ENCODE data around the gene ZSCAN26. TPM values are rescaled to one million over a fixed set of nuclear protein-coding genes. Genes with fewer than 3 reads are reported as not detected.

The ZSCAN26 gene
- total and polyA plus RNA-seq, 2 donors (not counting 1 experiment from before 2014, with no cell fraction given) = 17.9 to 29.3 TPM

DNA sequence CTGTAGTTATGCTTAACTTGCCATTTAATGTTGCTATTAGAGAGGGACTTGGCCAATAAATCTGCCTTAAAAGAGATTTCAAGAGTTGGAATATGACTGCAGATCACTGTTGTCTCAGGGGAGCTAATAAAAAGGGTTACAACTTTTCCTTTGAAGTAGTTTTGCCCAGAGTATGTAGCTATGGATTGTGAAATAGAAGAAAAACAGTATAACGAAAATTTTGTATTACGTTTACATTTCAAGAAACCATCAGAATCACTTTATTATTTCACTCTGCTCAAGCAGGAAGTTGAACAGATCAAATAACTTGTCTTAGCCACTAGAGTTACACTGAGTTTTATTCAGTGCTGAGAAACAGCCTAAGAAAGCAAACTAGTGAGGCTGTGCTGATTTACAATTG lies 3.0 kb upstream of the ZSCAN26 start:
- Histone ChIP-seq H3K4me3 (ENCODE audit: control extremely low read depth in 1 of 5, extremely low read depth in 1 of 5, insufficient read depth in 1 of 5, low read depth in 2 of 5, low read length in 4 of 5) (no peak overlapping the region), H3K9ac (ENCODE audit: low read length) (no peak overlapping the region), H3K27me3 (replicated peaks in 1 of 4; ENCODE audit: control extremely low read depth in 1 of 4, control insufficient read depth in 3 of 4, insufficient read depth in 4 of 4, low read length in 3 of 4) (peaks cover 0 to 7% (median 0%) of the 10 kb centered on the region in 4 experiments), H3K9me3 (ENCODE audit: control extremely low read depth in 1 of 3, control insufficient read depth in 2 of 3, insufficient read depth in 1 of 3, low read length in 2 of 3) (peaks cover 0 to 8% (median 6%) of the 10 kb centered on the region in 3 donors), H3K27ac (ENCODE audit: low read length in 2 of 2) (no peak overlapping the region), H2AFZ (ENCODE audit: insufficient read depth, low read depth, low read length, poor library complexity, severe bottlenecking) (no peak overlapping the region), H3K4me2 (replicated peaks; ENCODE audit: low read depth, low read length, poor library complexity, severe bottlenecking) (no peak overlapping the region), H4K20me1 (ENCODE audit: control insufficient read depth, insufficient read depth, low read length, poor library complexity, severe bottlenecking) (no peaks in the 10 kb centered on the region), H3K4me1 (ENCODE audit: control insufficient read depth in 2 of 2, insufficient read depth in 2 of 2, low read length in 2 of 2) (peaks cover 15 to 18% of the 10 kb centered on the region in 2 donors), H3K79me2 (ENCODE audit: control insufficient read depth, insufficient read depth, low read length) (peaks cover 24% of the 10 kb centered on the region), H3K36me3 (replicated peaks in 1 of 2; ENCODE audit: control extremely low read depth in 1 of 2, control insufficient read depth in 1 of 2, extremely low read depth in 1 of 2, insufficient read depth in 2 of 2, low read length in 1 of 2) (no peaks in the 10 kb centered on the region)
- ChIA-PET POLR2A (no interaction called here), CTCF (no interaction called here)
- Mint-ChIP-seq H3K9me3 (ENCODE audit: insufficient read depth) (no peaks in the 10 kb centered on the region), H3K4me3 (no peak overlapping the region), H3K4me1 (peaks cover 6% of the 10 kb centered on the region), H3K27ac (no peak overlapping the region), H3K27me3 (no peaks in the 10 kb centered on the region)
- intact Hi-C loops (cut with micrococcal nuclease) = no loop called here
- TF ChIP-seq, protein P1, sequence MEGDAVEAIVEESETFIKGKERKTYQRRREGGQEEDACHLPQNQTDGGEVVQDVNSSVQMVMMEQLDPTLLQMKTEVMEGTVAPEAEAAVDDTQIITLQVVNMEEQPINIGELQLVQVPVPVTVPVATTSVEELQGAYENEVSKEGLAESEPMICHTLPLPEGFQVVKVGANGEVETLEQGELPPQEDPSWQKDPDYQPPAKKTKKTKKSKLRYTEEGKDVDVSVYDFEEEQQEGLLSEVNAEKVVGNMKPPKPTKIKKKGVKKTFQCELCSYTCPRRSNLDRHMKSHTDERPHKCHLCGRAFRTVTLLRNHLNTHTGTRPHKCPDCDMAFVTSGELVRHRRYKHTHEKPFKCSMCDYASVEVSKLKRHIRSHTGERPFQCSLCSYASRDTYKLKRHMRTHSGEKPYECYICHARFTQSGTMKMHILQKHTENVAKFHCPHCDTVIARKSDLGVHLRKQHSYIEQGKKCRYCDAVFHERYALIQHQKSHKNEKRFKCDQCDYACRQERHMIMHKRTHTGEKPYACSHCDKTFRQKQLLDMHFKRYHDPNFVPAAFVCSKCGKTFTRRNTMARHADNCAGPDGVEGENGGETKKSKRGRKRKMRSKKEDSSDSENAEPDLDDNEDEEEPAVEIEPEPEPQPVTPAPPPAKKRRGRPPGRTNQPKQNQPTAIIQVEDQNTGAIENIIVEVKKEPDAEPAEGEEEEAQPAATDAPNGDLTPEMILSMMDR (IDR thresholded peaks at IDR 0.05) = no peak
- TF ChIP-seq EZH2 (IDR thresholded peaks at IDR 0.05; ENCODE audit: borderline replicate concordance, insufficient read depth, low read depth, low read length, poor library complexity, severe bottlenecking) = no peak
- no CpG with 5 or more reads among the region's 2 CpGs for WGBS (ENCODE audit: insufficient coverage)
- DNase-seq (no peak), ATAC-seq (ENCODE audit: low read depth) (no peak)

- Histone ChIP-seq H2AFZ (ENCODE audit: insufficient read depth, low read depth, low read length, poor library complexity, severe bottlenecking) (no peak overlapping the region), H3K27ac (ENCODE audit: low read length in 2 of 2) (no peak overlapping the region), H3K9me3 (ENCODE audit: control extremely low read depth in 1 of 3, control insufficient read depth in 2 of 3, insufficient read depth in 1 of 3, low read length in 2 of 3) (no peaks in the 10 kb centered on the region), H3K4me2 (replicated peaks; ENCODE audit: low read depth, low read length, poor library complexity, severe bottlenecking) (no peak overlapping the region), H3K36me3 (replicated peaks in 1 of 2; ENCODE audit: control extremely low read depth in 1 of 2, control insufficient read depth in 1 of 2, extremely low read depth in 1 of 2, insufficient read depth in 2 of 2, low read length in 1 of 2) (no peaks in the 10 kb centered on the region), H3K4me1 (ENCODE audit: control insufficient read depth in 2 of 2, insufficient read depth in 2 of 2, low read length in 2 of 2) (peaks cover 10 to 18% of the 10 kb centered on the region in 2 donors), H3K4me3 (ENCODE audit: control extremely low read depth in 1 of 5, extremely low read depth in 1 of 5, insufficient read depth in 1 of 5, low read depth in 2 of 5, low read length in 4 of 5) (no peak overlapping the region), H3K9ac (ENCODE audit: low read length) (no peak overlapping the region), H3K79me2 (ENCODE audit: control insufficient read depth, insufficient read depth, low read length) (peaks cover 24% of the 10 kb centered on the region), H3K27me3 (replicated peaks in 1 of 4; ENCODE audit: control extremely low read depth in 1 of 4, control insufficient read depth in 3 of 4, insufficient read depth in 4 of 4, low read length in 3 of 4) (peaks cover 0 to 7% (median 0%) of the 10 kb centered on the region in 4 experiments), H4K20me1 (ENCODE audit: control insufficient read depth, insufficient read depth, low read length, poor library complexity, severe bottlenecking) (no peaks in the 10 kb centered on the region)
- no peak for DNase-seq
- Mint-ChIP-seq H3K27ac (no peak overlapping the region), H3K4me3 (no peak overlapping the region), H3K9me3 (ENCODE audit: insufficient read depth) (no peaks in the 10 kb centered on the region), H3K4me1 (peaks cover 7% of the 10 kb centered on the region), H3K27me3 (no peaks in the 10 kb centered on the region)
- 100% methylated on average over 1 of the region's 4 CpGs for WGBS (ENCODE audit: insufficient coverage)
- ChIA-PET POLR2A (interaction anchor here (0.5 to 1.3 kb wide), 4 partner anchors 18 to 371 kb away, joined by 3 to 5 read pairs (median 4); a partner anchor contains a TSS), CTCF (interaction anchor here (0.8 to 1.0 kb wide), 2 partner anchors 11 to 119 kb away, joined by 3 read pairs; no protein-coding TSS in a partner anchor)
- no peak for TF ChIP-seq EZH2 (IDR thresholded peaks at IDR 0.05; ENCODE audit: borderline replicate concordance, insufficient read depth, low read depth, low read length, poor library complexity, severe bottlenecking)
- TF ChIP-seq, protein P1 (IDR thresholded peaks at IDR 0.05) = no peak
- ATAC-seq (ENCODE audit: low read depth) = no peak
- intact Hi-C loops (cut with micrococcal nuclease) = loop anchor here (5.0 kb wide), 2 partner anchors 143 to 878 kb away; partner anchors contain the start of genes ZNF391 and ZSCAN16
Observed at GRCh38 chr6:28264834-28265401, 2.0 kb upstream of the ZSCAN26 start.

Measured in B cell (primary cell).